NCI-H187 (cell line): Measurements from ENCODE around the gene DNAH17.

Experiments
- DNase-seq, 2 experiments: peaks; one replicate each; lab custom pipeline; 2025; lab: John Stamatoyannopoulos, UW

The DNAH17 gene

GRCh38 chr17:78577296-78577695 lies at the start of gene DNAH17:
DNAH17 (minus strand) TSS chr17:78577396; CDS start chr17:78575057, 2,339 bp downstream.
- no peak for DNase-seq

DNA sequence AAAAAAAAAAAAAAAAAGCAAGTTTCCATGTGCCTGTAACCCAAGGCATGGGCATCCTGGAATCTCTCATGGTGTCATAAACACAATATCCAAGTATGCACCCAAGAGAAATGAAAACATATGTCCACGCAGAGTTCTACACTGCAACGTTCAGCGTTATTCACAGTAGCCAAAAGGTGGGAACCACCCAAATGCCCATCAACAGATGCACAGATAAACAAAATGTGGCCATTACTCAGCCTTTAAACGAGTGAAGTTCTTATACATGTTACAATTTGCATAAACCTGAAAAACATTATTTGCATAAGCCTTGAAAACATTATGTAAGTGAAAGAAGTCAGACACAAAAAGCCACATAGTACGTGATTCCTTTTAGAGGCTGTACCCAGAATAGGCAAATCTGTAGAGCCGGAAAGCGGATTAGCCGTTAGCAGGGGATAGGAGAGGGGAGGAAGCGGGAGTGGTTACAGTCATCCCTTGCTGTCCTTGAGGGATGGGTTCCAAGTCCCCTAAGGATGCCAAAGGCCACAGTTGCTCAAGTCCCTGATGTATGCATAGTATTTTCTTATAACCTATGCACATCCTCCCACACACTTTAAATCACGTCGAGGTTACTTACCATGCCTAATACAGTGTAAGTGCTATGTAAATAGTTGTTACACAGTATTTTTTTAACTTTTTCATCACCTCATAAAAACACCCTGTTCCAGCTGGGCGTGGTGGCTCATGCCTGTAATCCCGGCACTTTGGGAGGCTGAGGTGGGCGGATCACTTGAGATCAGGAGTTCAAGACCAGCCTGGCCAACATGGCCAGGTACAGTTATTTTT lies 47.3 kb upstream of the DNAH17 start:
- DNase-seq = no peak

GRCh38 chr17:78623541-78623940 lies 46.3 kb upstream of the DNAH17 start:
- peak in 1 of 2 experiments; percentile 30 for DNase-seq

GRCh38 chr17:78622491-78623265 lies 45.5 kb upstream of the DNAH17 start:
- DNase-seq = no peak

GRCh38 chr17:78621720-78622490 lies 44.7 kb upstream of the DNAH17 start:
- DNase-seq = no peak

- no peak for DNase-seq
Observed at GRCh38 chr17:78620099-78620498, 42.9 kb upstream of the DNAH17 start.

DNA sequence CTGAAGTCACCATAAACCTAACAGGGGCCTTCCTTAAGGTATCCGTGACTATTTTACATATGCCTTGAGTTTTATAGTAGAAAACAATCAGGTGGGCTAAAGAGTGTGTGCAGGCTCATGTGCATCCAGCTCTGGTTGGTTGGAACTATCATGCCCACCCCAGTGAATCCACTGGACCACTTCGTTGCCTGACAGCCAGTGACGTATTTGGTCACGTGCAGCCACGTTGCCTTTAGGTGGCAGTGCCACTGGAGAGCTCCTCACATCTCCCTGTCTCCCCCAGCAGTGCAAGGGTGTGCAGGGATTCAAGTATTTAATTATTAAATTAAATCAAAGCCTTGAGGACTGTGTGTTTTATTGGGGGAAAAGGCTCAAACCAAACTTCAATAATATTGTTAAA lies 42.1 kb upstream of the DNAH17 start:
- no peak for DNase-seq

DNA sequence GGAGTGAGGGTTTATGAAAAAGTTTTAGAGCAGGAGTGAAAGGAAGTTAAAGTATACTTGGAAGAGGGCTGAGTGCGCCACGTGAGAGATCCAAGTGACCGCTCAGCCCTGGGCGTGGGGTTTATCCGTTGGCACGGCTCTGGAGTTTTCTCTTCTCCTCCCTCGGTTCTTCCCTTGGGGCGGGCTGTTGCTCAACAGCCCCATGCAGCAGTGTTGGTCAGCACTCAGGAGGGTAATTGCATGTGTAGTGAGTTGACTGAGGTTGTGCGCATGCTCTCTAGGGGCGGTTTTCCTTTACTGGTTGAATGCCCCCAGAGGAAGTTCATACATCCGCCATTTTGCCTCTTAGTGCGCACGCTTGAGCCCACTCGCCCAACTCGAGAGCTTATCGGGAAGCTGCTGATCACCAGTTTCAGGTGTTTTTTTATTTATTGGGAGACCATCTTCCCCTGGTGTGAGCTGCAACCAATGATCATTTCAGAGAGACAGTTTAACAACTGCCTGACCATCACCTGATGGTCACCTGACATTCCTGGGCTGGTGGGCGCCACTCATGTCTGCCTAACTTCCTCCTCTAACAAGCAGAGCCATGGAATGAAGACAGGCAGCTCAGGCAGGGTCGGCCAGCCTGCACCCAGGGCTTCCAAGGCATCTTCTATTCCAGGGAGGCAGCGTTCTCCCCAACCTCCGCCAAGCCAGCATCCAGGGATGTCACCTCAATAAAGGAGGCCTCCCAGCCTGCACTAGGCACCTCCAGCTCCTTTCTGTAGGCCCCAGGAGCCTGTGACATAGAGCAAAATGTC lies 41.3 kb upstream of the DNAH17 start:
- DNase-seq = no peak

GRCh38 chr17:78617511-78618061 lies 40.4 kb upstream of the DNAH17 start:
- no peak for DNase-seq

DNA sequence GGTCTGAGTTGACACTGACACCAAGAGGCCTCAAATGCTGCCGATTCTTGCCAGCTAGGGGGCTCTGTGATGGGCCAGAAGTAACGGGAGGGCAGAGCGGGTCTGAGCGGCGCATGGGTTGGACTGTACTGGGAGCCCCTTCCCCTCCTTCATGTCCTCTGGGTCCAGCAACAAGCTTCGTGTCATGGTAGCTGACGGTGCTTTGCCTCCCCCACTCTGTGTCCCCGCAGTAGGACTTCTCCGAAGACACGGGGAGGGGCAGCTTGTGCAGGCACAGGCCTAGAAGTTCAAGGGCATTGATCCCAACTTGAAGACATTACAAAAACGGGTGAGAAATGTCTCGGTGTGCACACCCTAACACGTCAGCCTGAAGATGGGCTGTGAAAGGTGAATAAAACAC lies 39.8 kb upstream of the DNAH17 start:
- DNase-seq = no peak

- DNase-seq = no peak
Observed at GRCh38 chr17:78615631-78616030, 38.4 kb upstream of the DNAH17 start.

DNA sequence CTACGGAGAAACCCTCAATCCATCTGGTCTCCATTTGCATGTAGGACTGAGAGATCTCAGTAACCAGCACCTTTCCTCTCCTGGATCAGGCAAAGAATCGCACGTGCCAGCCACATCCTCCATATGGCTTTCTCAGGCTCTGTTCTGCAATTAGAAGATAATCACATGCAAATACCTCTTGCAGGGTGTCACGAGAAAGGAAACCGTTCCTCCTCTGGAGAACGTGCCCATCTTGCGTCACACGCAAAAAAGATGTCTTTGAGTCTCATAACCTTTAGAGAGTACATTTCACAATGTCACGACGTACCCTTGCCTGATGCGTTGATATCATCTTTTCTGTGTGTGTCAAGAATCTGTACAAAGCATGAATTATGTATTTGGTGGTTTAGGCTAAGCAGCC lies 36.2 kb upstream of the DNAH17 start:
- no peak for DNase-seq

DNA sequence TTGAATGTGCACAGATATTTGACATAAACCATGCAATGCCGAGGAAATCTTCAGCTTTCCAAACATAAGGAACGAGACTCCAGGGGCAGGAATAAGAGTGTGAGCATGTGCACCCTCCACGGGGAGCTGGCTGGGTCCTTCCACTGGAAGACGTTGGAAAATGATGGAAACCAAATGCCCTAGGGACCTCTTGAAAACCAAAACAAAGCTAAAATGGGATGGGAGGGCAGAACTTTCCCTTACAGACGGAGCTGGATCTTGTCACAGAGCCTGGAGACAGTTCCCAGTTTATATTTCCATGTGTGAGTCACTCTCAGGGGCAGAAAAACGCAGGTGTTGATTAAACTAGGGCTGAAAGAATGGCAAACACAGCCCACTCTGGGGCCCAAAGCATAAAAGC lies 34.4 kb upstream of the DNAH17 start:
- DNase-seq = peak in 1 of 2 experiments; percentile 7

GRCh38 chr17:78610951-78611511 lies 33.8 kb upstream of the DNAH17 start:
- no peak for DNase-seq

DNA sequence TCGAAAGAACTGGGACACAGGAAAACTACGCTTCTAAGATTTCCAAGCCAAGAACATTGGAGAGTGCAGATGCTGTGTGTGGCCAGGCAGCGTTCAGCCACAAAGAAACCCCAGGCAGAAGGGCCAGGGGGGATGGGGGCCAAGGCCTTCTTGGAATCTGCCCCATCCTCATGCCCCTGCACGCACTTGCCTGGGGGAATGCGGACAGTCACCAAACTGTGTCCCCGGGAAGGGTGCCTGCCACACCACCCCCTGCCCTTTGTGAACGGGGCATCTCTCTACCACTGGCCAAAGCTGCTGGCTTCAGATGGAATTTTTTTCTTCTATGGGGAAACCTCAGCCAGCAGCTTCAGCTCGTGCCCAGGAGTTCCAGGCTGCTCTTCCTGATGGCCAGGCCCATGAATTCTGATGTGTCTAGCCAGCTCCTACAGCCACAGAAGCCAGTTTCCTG lies 32.0 kb upstream of the DNAH17 start:
- no peak for DNase-seq

DNA sequence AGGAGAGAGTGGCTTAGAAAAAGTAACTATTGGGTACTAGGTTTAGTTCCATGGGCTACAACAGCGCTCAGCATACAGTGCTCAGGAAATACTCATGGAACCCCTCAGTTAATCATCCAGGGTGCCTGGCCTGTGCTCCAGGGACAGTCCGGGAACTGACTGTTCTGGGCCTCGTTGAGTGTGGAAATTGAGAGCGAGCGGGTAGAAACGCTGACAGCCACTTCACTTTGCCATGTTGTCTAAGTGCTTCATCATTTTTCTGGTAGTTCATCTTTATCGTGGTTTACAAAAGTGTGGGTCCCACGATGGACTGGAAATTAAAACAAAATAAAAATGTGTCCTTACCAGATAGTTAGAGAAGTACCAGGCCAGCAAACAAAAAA lies 31.6 kb upstream of the DNAH17 start:
- no peak for DNase-seq

GRCh38 chr17:78608122-78608803 lies 31.1 kb upstream of the DNAH17 start:
- no peak for DNase-seq

- no peak for DNase-seq
Observed at GRCh38 chr17:78607038-78607437, 29.8 kb upstream of the DNAH17 start.

DNA sequence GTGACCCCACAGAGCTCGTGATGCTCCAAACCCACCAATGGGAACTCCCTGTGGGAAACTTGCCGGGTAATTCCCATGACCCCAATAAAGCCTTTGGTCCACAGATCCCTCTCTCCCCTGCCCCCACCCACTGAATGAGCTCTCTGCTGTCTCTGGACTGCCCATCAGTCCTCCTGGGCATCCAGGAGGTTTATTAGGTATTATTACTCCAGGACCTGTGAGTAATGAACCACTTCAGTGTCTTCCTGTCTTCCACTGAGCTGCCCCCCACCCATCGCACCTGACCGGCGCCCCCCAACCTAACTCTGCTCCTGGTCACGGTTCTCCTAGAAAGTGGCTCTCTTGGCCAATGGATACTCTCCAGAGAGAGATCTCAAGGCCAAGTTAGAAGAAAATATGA lies 28.7 kb upstream of the DNAH17 start:
- no peak for DNase-seq

- DNase-seq = no peak
Observed at GRCh38 chr17:78605429-78605828, 28.2 kb upstream of the DNAH17 start.
